H1 (cell line): ENCODE measurements around the gene DNTT. TPM values are rescaled to one million over a fixed set of nuclear protein-coding genes. Genes with fewer than 3 reads are reported as not detected.

Source experiments
- CTCF ChIA-PET: fragments of 300-600 bp; sonication (Branson Sonifier 250); formaldehyde crosslinking; loops from one replicate; lab custom pipeline; 2021; ENCODE audit not compliant: partially characterized antibody; lab: Charles Lee
- POLR2A ChIA-PET: fragments of 300-600 bp; sonication (Branson Sonifier 250); formaldehyde crosslinking; loops from one replicate; lab custom pipeline; 2021; ENCODE audit warnings: inconsistent platforms; ENCODE audit not compliant: partially characterized antibody; lab: Charles Lee
- DNase-seq, 2 experiments: peaks; one replicate each; pipeline versions ENCODE4 v3.0.0 to v3.0.0-alpha.2; 2010 to 2022; ENCODE audit warnings: low spot score in 2 of 2, low read depth in 1 of 2, mixed read lengths in 1 of 2
- FAIRE-seq: peaks from 2 replicates; lab custom pipeline; 2011; peaks lifted over from hg19 to GRCh38; lab: Jason Lieb, UNC
- H2AFZ ChIP-seq: 2 replicates; pipeline ENCODE4 v1.8.1; 2012; ENCODE audit warnings: low read length, inconsistent platforms
- H2AK5ac ChIP-seq: 2 replicates; pipeline ENCODE4 v1.6.1; 2013; ENCODE audit warnings: low read depth, low read length
- H2BK120ac ChIP-seq: replicated peaks from 2 replicates; pipeline ENCODE3; 2013; ENCODE audit warnings: low read depth, low read length, inconsistent platforms
- H2BK12ac ChIP-seq: 2 replicates; pipeline ENCODE4 v1.6.1; 2013; ENCODE audit warnings: low read depth, low read length
- H2BK15ac ChIP-seq: 2 replicates; pipeline ENCODE4 v1.6.1; 2013; ENCODE audit warnings: low read length
- H2BK20ac ChIP-seq: 2 replicates; pipeline ENCODE4 v1.6.1; 2013; ENCODE audit warnings: low read length
- H2BK5ac ChIP-seq: 2 replicates; pipeline ENCODE4 v1.6.1; 2013; ENCODE audit warnings: low read depth, low read length
- H3K14ac ChIP-seq: 2 replicates; pipeline ENCODE4 v1.6.1; 2013; ENCODE audit warnings: inconsistent platforms; ENCODE audit not compliant: insufficient read length
- H3K18ac ChIP-seq: 2 replicates; pipeline ENCODE4 v1.6.1; 2013; ENCODE audit warnings: low read length; ENCODE audit errors: extremely low read depth
- H3K23ac ChIP-seq: 2 replicates; pipeline ENCODE4 v1.6.1; 2013; ENCODE audit warnings: inconsistent platforms; ENCODE audit not compliant: insufficient read length
- H3K23me2 ChIP-seq: 2 replicates; pipeline ENCODE4 v1.6.1; 2013; ENCODE audit warnings: low read depth, low read length
- H3K27ac ChIP-seq: 2 replicates; pipeline ENCODE4 v1.6.1; 2011; ENCODE audit warnings: low read depth, low read length, inconsistent platforms
- H3K27me3 ChIP-seq, 4 experiments: replicated peaks in 1 of 4; 1 replicate in 1 of 4; 2 replicates in 3 of 4; pipeline versions ENCODE4 v1.6.1 to v1.8.1; 2011 to 2013; ENCODE audit warnings: low read length in 3 of 4, mild to moderate bottlenecking in 3 of 4, inconsistent platforms in 2 of 4, mixed read lengths in 2 of 4, moderate library complexity in 1 of 4; ENCODE audit not compliant: control insufficient read depth in 3 of 4, insufficient read depth in 3 of 4; ENCODE audit errors: extremely low read depth in 1 of 4
- H3K36me3 ChIP-seq, 4 experiments: 2 replicates each; pipeline versions ENCODE4 v1.6.1 to v1.8.1; 2011 to 2013; ENCODE audit warnings: mild to moderate bottlenecking in 4 of 4, low read length in 3 of 4, moderate library complexity in 2 of 4, control low read depth in 1 of 4, inconsistent platforms in 1 of 4; ENCODE audit not compliant: insufficient read depth in 4 of 4, control insufficient read depth in 2 of 4
- H3K4ac ChIP-seq: replicated peaks from 2 replicates; pipeline ENCODE3; 2013; ENCODE audit warnings: low read length, low read depth, mixed read lengths, inconsistent platforms; ENCODE audit not compliant: insufficient read length
- H3K4me1 ChIP-seq, 4 experiments: replicated peaks in 1 of 4; 1 replicate in 1 of 4; 2 replicates in 3 of 4; pipeline versions ENCODE4 v1.6.1 to v1.8.1; 2011 to 2013; ENCODE audit warnings: low read length in 3 of 4, inconsistent platforms in 2 of 4, mixed read lengths in 1 of 4; ENCODE audit not compliant: insufficient read depth in 4 of 4, control insufficient read depth in 3 of 4
- H3K4me2 ChIP-seq, 2 experiments: 2 replicates each; pipeline versions ENCODE4 v1.6.1 to v1.8.1; 2011 to 2013; ENCODE audit warnings: low read depth in 2 of 2, low read length in 2 of 2, control low read depth in 1 of 2, inconsistent platforms in 1 of 2, mild to moderate bottlenecking in 1 of 2; ENCODE audit not compliant: insufficient read depth in 1 of 2
- H3K4me3 ChIP-seq, 4 experiments: fragments of 200-600, 300-600 bp in 1 of 4; sonication (generic), shearing (Covaris generic), sonication (Bioruptor Twin) in 1 of 4; 2 replicates each; pipeline versions ENCODE4 v1.5.1 to v1.8.1; 2011 to 2016; ENCODE audit warnings: low read length in 4 of 4, low read depth in 3 of 4, control low read depth in 2 of 4, inconsistent platforms in 2 of 4, mild to moderate bottlenecking in 2 of 4, mixed read lengths in 1 of 4, moderate library complexity in 1 of 4; ENCODE audit not compliant: insufficient read depth in 2 of 4; ENCODE audit errors: extremely low read depth in 1 of 4
- H3K56ac ChIP-seq: replicated peaks from 2 replicates; pipeline ENCODE3; 2013; ENCODE audit warnings: low read depth, mild to moderate bottlenecking, mixed read lengths, low read length, inconsistent platforms; ENCODE audit not compliant: insufficient read length
- H3K79me1 ChIP-seq: 2 replicates; pipeline ENCODE4 v1.6.1; 2013; ENCODE audit warnings: low read depth, low read length, control low read depth
- H3K79me2 ChIP-seq, 2 experiments: 2 replicates each; pipeline versions ENCODE4 v1.6.1 to v1.8.1; 2012 to 2013; ENCODE audit warnings: low read length in 2 of 2, mild to moderate bottlenecking in 2 of 2, inconsistent platforms in 1 of 2; ENCODE audit not compliant: insufficient read depth in 2 of 2, control insufficient read depth in 1 of 2
- H3K9ac ChIP-seq, 4 experiments: replicated peaks in 1 of 4; 1 replicate in 1 of 4; 2 replicates in 3 of 4; pipeline versions ENCODE4 v1.6.1 to v1.8.1; 2011 to 2013; ENCODE audit warnings: low read depth in 3 of 4, low read length in 3 of 4, control low read depth in 2 of 4, mild to moderate bottlenecking in 2 of 4, moderate library complexity in 2 of 4, inconsistent platforms in 1 of 4; ENCODE audit errors: extremely low read depth in 1 of 4
- H3K9me3 ChIP-seq, 2 experiments: 2 replicates each; pipeline versions ENCODE4 v1.6.1 to v1.8.1; 2012 to 2013; ENCODE audit warnings: mild to moderate bottlenecking in 2 of 2, moderate library complexity in 2 of 2, control low read depth in 1 of 2, inconsistent platforms in 1 of 2, low read depth in 1 of 2, low read length in 1 of 2, mixed read lengths in 1 of 2; ENCODE audit not compliant: insufficient read depth in 2 of 2
- H4K20me1 ChIP-seq, 2 experiments: replicated peaks in 1 of 2; 2 replicates each; pipeline versions ENCODE3 to v1.8.1; 2011 to 2013; ENCODE audit warnings: inconsistent platforms in 2 of 2, low read length in 2 of 2, mild to moderate bottlenecking in 1 of 2; ENCODE audit not compliant: insufficient read depth in 2 of 2, control insufficient read depth in 1 of 2
- H4K5ac ChIP-seq: 2 replicates; pipeline ENCODE4 v1.6.1; 2013; ENCODE audit warnings: low read length, low read depth, mixed read lengths, inconsistent platforms; ENCODE audit not compliant: insufficient read length
- H4K8ac ChIP-seq: 2 replicates; pipeline ENCODE4 v1.8.0; 2013; ENCODE audit warnings: mild to moderate bottlenecking, moderate library complexity, low read length, inconsistent platforms; ENCODE audit not compliant: insufficient read depth; ENCODE audit errors: extremely low read depth
- H4K91ac ChIP-seq: replicated peaks from 2 replicates; pipeline ENCODE3; 2013; ENCODE audit warnings: low read length, mixed read lengths, inconsistent platforms; ENCODE audit not compliant: insufficient read length
- ASH2L ChIP-seq: fragments of 200-600, 300-600 bp; sonication (generic); IDR thresholded peaks from one replicate; pipeline ENCODE4 v1.7.1; 2017; ENCODE audit warnings: low read length
- BRCA1 ChIP-seq: IDR thresholded peaks from 2 replicates; pipeline ENCODE4 v1.6.1; 2012; ENCODE audit warnings: low read depth, low read length, improper control_type of control experiment
- CHD1 ChIP-seq: IDR thresholded peaks from 2 replicates; pipeline ENCODE4 v1.6.1; 2012; ENCODE audit warnings: low read depth, low read length, improper control_type of control experiment
- CHD2 ChIP-seq: IDR thresholded peaks from 2 replicates; pipeline ENCODE4 v1.6.1; 2012; ENCODE audit warnings: low read length, improper control_type of control experiment
- FOSL1 ChIP-seq: IDR thresholded peaks from 2 replicates; pipeline ENCODE4 v1.6.1; 2011; ENCODE audit warnings: mild to moderate bottlenecking, low read depth, low read length, moderate library complexity; ENCODE audit not compliant: insufficient read depth
- HDAC6 ChIP-seq: IDR thresholded peaks from one replicate; pipeline ENCODE4 v1.7.1; 2012; ENCODE audit warnings: low read depth, mild to moderate bottlenecking, inconsistent platforms, low read length, moderate library complexity
- JUN ChIP-seq: IDR thresholded peaks from 2 replicates; pipeline ENCODE4 v1.6.1; 2011; ENCODE audit warnings: low read depth, mild to moderate bottlenecking, improper control_type of control experiment, low read length
- NANOG ChIP-seq: IDR thresholded peaks from 2 replicates; pipeline ENCODE4 v1.6.1; 2011; ENCODE audit warnings: low read length, low read depth, mild to moderate bottlenecking, inconsistent platforms; ENCODE audit not compliant: insufficient read depth, poor library complexity, severe bottlenecking
- SIRT6 ChIP-seq: IDR thresholded peaks from one replicate; pipeline ENCODE4 v1.7.1; 2012; ENCODE audit warnings: low read length, inconsistent platforms
- USF2 ChIP-seq: IDR thresholded peaks from 2 replicates; pipeline ENCODE4 v1.6.1; 2011; ENCODE audit warnings: low read length, improper control_type of control experiment
- WGBS, 2 experiments: shearing (Covaris generic) in 1 of 2; methylation state at CpG; one replicate each; pipeline versions ENCODE4 v1.1.6 to v1.1.7; 2013 to 2015; ENCODE audit warnings: low lambda C conversion rate in 2 of 2, mixed read lengths in 2 of 2, inconsistent platforms in 1 of 2, low coverage in 1 of 2, missing lambda C conversion rate in 1 of 2; ENCODE audit not compliant: insufficient replicate concordance in 2 of 2, insufficient coverage in 1 of 2, insufficient read length in 1 of 2; ENCODE audit errors: extremely low coverage in 1 of 2, missing lambda C conversion rate in 1 of 2; 5-methylcytosine and 5-hydroxymethylcytosine counted together
- polyA plus RNA-seq, 7 experiments: library from polyadenylated mRNA; depleted of rRNA in 3 of 7; stranded (reverse) in 5 of 7; unstranded in 2 of 7; fragments of >200 nt in 5 of 7; fragments of 200-250 nt in 2 of 7; gene quantifications; 1 replicate in 5 of 7; 2 replicates in 1 of 7; 4 replicates in 1 of 7; pipeline versions ENCODE4 v1.2.1 to v1.2.3, GENCODE V29; 2011 to 2013; ENCODE audit warnings: missing spikeins in 2 of 7, mixed read lengths in 2 of 7
- total RNA-seq: library from RNA; stranded (reverse); fragmentation: NEBNext Ultra II Directional; extraction: Animal tissue kit (Norgen Biotek cat#: 25700); gene quantifications from 2 replicates; pipeline ENCODE4 v1.2.1, GENCODE V29; 2021
- TF ChIP-seq, protein P1 (sequence below): IDR thresholded peaks from 2 replicates; pipeline ENCODE4 v1.6.1; 2012; ENCODE audit warnings: low read length, inconsistent platforms

The DNTT gene
- total and polyA plus RNA-seq, 2 of the 8 experiments (the other 6 are each of a cell fraction or from before 2014, with no cell fraction given) = not detected

DNA sequence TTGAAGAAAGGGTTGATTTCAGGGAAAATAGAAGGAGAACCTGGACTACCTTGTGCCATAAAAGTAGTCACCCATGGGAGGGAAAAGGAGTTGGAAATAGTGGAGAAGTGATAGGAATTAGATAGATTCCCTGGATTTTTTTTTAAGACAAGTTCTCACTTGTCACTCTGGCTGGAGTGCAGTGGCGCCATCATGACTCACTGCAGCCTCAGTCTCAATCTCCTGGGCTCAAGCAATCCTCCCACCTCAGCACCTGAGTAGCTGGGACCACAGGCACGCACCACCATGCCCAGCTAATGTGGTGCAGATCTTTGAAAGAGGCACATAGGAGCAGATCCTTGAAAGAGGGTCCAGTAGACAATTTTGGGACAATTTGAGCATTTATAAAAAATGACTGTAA is 23.4 kb upstream of the DNTT start:
- Histone ChIP-seq H4K91ac (no peak overlapping the region), H3K23ac (no peak overlapping the region), H3K18ac (no peak overlapping the region), H2BK12ac (no peak overlapping the region), H2BK5ac (no peak overlapping the region), H2BK20ac (no peak overlapping the region), H2BK15ac (no peak overlapping the region), H3K9me3 (no peaks in the 10 kb centered on the region), H4K8ac (no peak overlapping the region), H3K79me1 (no peaks in the 10 kb centered on the region), H3K56ac (no peak overlapping the region), H3K27ac (no peak overlapping the region), H3K79me2 (no peaks in the 10 kb centered on the region), H3K23me2 (no peaks in the 10 kb centered on the region), H3K4me3 (no peak overlapping the region), H3K4me2 (no peak overlapping the region), H3K27me3 (peaks cover 0 to 2% (median 0%) of the 10 kb centered on the region in 4 experiments; a peak in 1 of 7 replicates), H3K4ac (no peak overlapping the region), H3K36me3 (no peaks in the 10 kb centered on the region), H2AK5ac (no peak overlapping the region), H4K20me1 (no peaks in the 10 kb centered on the region), H4K5ac (no peak overlapping the region), H3K14ac (no peak overlapping the region), H3K9ac (no peak overlapping the region), H2BK120ac (no peak overlapping the region), H2AFZ (0 out of 2 replicates have a peak overlapping the region, but pooled peaks have one; percentile 38), H3K4me1 (peaks cover 0 to 3% (median 0%) of the 10 kb centered on the region in 4 experiments; a peak in 2 of 7 replicates)
- ChIA-PET POLR2A (no interaction called here), CTCF (interaction anchor here (1.0 to 1.5 kb wide), 3 partner anchors 12 to 51 kb away, joined by 3 to 5 read pairs (median 3); no protein-coding TSS in a partner anchor)
- no peak for TF ChIP-seq JUN
- no peak for TF ChIP-seq FOSL1
- no peak for TF ChIP-seq BRCA1
- no peak for TF ChIP-seq CHD1
- no peak for TF ChIP-seq NANOG
- TF ChIP-seq CHD2 = no peak
- no peak for TF ChIP-seq HDAC6
- TF ChIP-seq SIRT6 = no peak
- no peak for TF ChIP-seq ASH2L
- TF ChIP-seq, protein P1, sequence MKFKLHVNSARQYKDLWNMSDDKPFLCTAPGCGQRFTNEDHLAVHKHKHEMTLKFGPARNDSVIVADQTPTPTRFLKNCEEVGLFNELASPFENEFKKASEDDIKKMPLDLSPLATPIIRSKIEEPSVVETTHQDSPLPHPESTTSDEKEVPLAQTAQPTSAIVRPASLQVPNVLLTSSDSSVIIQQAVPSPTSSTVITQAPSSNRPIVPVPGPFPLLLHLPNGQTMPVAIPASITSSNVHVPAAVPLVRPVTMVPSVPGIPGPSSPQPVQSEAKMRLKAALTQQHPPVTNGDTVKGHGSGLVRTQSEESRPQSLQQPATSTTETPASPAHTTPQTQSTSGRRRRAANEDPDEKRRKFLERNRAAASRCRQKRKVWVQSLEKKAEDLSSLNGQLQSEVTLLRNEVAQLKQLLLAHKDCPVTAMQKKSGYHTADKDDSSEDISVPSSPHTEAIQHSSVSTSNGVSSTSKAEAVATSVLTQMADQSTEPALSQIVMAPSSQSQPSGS = no peak
- no peak for TF ChIP-seq USF2
- 87% methylated on average over 2 of the region's 2 CpGs; no CpG with 5 or more reads in 1 of the 2 experiments for WGBS, 2 experiments
- no peak for FAIRE-seq
- no peak for DNase-seq
